ENCODE results near the gene MAP3K21.
A peak's percentile ranks its signal among the peaks of the same experiment; 100 is the strongest.

MAP3K21 gene

GRCh38 chr1:233327651-233328141 lies at the start of gene MAP3K21:
Gene MAP3K21, plus strand, starts transcription at chr1:233327724. Its CDS starts 305 bp downstream, at chr1:233328029.
- Histone ChIP-seq H3K27me3 (ENCODE audit: control insufficient read depth, insufficient read depth, low read length) (peaks cover 22% of the 10 kb centered on the region), H3K36me3 (ENCODE audit: control insufficient read depth, insufficient read depth, low read length) (no peaks in the 10 kb centered on the region), H3K4me1 (ENCODE audit: control insufficient read depth, insufficient read depth, low read length) (peaks cover 2% of the 10 kb centered on the region), H3K4me3 (ENCODE audit: low read depth, low read length) (peak within 1 kb of the TSS; percentile 47), H3K9me3 (ENCODE audit: control insufficient read depth, insufficient read depth, low read length) (no peaks in the 10 kb centered on the region), H3K9ac (ENCODE audit: low read depth, low read length) (no peak within 1 kb of the TSS)

- H3K27me3 ChIP-seq (ENCODE audit: control insufficient read depth, insufficient read depth, low read length): no peaks in the 10 kb centered on the region
- H3K4me3 ChIP-seq (ENCODE audit: low read depth, low read length): no peak overlapping the region
- no peak overlapping the region for H3K9ac ChIP-seq (ENCODE audit: low read depth, low read length)
- no peaks in the 10 kb centered on the region for H3K9me3 ChIP-seq (ENCODE audit: control insufficient read depth, insufficient read depth, low read length)
- H3K4me1 ChIP-seq (ENCODE audit: control insufficient read depth, insufficient read depth, low read length): no peaks in the 10 kb centered on the region
- no peaks in the 10 kb centered on the region for H3K36me3 ChIP-seq (ENCODE audit: control insufficient read depth, insufficient read depth, low read length)
Measured at GRCh38 chr1:233278631-233279030, 48.9 kb upstream of the MAP3K21 start.

DNA sequence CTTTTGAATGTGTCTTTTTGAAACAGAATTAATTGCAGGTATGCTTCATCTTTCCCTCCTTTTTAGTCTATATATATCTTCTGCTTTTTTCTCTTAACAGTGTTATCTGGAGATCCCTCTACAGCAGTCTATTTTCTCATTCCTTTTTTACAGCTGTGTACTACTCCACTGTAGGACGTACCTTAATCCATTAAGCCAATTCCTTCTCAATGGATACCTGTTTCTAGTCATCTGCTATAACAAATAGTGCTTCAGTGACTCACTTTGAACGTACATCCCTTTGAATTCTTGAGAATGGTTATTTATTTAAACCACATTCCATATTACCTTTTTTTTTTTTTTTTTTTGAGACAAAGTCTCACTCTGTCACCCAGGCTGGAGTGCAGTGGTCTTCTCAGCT lies 47.6 kb upstream of the MAP3K21 start:
- no peaks in the 10 kb centered on the region for H3K4me1 ChIP-seq (ENCODE audit: control insufficient read depth, insufficient read depth, low read length)

DNA sequence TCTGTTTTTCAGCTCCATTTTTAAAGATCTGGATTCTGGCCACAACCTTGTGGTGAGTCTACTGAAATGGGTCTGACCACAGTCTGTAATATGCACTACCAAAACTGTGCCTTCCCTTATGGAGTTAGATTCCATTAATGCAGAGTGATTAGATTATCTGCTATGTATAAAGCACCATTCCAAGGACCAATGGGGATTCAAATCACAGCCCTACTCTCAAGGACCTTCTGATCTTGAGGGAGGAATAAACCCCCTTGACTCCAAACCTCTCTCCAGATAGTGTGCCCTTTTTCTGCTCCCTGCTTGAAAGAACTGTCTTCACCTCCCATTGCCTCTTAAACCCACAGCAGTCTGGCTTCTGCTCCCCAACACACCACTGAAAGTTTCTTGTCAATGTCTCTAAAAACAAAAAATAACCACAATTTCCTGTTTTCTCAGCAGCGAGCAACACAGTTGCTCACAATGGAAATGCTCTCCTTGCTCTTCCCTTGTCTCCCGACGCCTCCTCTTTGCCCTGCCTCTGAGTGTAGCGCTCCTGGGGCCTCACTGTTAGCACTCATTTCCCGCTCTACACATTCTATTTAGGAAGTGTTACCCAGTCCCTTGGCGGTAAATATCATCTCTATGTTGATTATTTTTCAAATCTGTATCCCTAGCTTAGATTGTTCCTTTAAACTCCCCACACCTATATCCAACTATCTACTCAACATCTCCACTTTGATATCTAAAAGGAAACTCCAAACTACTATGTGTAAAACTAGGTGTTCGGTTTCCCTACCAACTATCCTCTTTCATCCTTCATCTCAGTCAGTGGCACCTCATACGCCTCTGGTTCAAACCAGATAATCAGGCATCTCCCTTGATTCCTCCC lies 45.6 kb upstream of the MAP3K21 start:
- no peak overlapping the region for H3K9ac ChIP-seq (ENCODE audit: low read depth, low read length)

More for the DNA sequence above, 47.6 kb upstream of the MAP3K21 start:
- Histone ChIP-seq H3K9ac (ENCODE audit: low read depth, low read length) (no peak overlapping the region), H3K27me3 (ENCODE audit: control insufficient read depth, insufficient read depth, low read length) (no peaks in the 10 kb centered on the region), H3K9me3 (ENCODE audit: control insufficient read depth, insufficient read depth, low read length) (no peaks in the 10 kb centered on the region), H3K36me3 (ENCODE audit: control insufficient read depth, insufficient read depth, low read length) (no peaks in the 10 kb centered on the region), H3K4me3 (ENCODE audit: low read depth, low read length) (no peak overlapping the region)

DNA sequence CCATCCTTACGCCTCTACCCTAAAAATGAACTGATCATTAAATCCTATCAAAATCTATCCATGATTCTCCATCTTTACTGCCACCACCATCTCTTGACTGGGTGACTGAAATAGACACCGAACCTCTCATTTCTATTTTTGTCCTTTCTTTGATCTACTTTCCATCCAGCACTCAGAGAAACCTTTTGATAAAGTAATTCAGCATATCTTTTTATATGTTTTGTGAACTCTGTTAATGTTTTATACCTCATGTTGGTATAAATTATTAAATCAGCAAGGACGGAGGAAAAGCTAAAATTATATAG lies 45.0 kb upstream of the MAP3K21 start:
- no peaks in the 10 kb centered on the region for H3K4me1 ChIP-seq (ENCODE audit: control insufficient read depth, insufficient read depth, low read length)
- no peak overlapping the region for H3K9ac ChIP-seq (ENCODE audit: low read depth, low read length)
- no peaks in the 10 kb centered on the region for H3K27me3 ChIP-seq (ENCODE audit: control insufficient read depth, insufficient read depth, low read length)
- H3K9me3 ChIP-seq (ENCODE audit: control insufficient read depth, insufficient read depth, low read length): no peaks in the 10 kb centered on the region
- no peak overlapping the region for H3K4me3 ChIP-seq (ENCODE audit: low read depth, low read length)
- no peaks in the 10 kb centered on the region for H3K36me3 ChIP-seq (ENCODE audit: control insufficient read depth, insufficient read depth, low read length)

More for the DNA sequence above, 45.6 kb upstream of the MAP3K21 start:
- Histone ChIP-seq H3K4me3 (ENCODE audit: low read depth, low read length) (no peak overlapping the region), H3K4me1 (ENCODE audit: control insufficient read depth, insufficient read depth, low read length) (no peaks in the 10 kb centered on the region), H3K36me3 (ENCODE audit: control insufficient read depth, insufficient read depth, low read length) (no peaks in the 10 kb centered on the region), H3K9me3 (ENCODE audit: control insufficient read depth, insufficient read depth, low read length) (no peaks in the 10 kb centered on the region), H3K27me3 (ENCODE audit: control insufficient read depth, insufficient read depth, low read length) (no peaks in the 10 kb centered on the region)

- Histone ChIP-seq H3K9ac (ENCODE audit: low read depth, low read length) (no peak overlapping the region), H3K4me1 (ENCODE audit: control insufficient read depth, insufficient read depth, low read length) (peaks cover 16% of the 10 kb centered on the region), H3K4me3 (ENCODE audit: low read depth, low read length) (no peak overlapping the region), H3K9me3 (ENCODE audit: control insufficient read depth, insufficient read depth, low read length) (no peaks in the 10 kb centered on the region), H3K27me3 (ENCODE audit: control insufficient read depth, insufficient read depth, low read length) (no peaks in the 10 kb centered on the region), H3K36me3 (ENCODE audit: control insufficient read depth, insufficient read depth, low read length) (no peaks in the 10 kb centered on the region)
Measured at GRCh38 chr1:233289676-233290075, 37.8 kb upstream of the MAP3K21 start.

DNA sequence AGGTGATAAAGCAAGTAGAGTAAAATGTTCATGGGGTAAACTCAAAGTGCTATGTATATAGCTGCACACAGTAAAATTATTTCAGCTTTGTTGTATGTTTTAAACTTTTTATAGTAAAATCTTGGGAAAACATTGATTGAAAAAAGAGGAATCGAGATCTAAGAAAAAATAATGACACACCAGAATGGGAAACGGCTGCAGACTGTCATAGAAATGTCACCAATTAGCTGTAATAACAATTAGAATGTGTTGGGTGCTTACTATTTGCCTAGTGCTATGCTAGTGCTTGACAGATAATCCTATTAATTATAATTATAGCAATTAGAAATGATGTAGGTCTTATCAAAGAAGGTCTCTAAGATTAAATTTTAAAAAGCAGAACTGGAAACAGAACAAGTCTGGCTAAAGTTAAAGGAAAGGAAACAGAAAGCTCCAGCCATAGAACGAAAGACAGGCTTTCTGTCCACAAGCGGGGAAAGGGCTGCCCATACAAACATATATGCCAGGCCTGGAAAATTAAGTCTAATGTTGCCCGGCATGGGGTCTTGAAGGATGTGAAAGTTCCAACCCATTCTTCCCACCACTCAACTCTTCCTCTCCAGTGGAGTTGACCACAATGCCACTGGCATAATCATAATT lies 37.0 kb upstream of the MAP3K21 start:
- H3K4me1 ChIP-seq (ENCODE audit: control insufficient read depth, insufficient read depth, low read length): peaks cover 16% of the 10 kb centered on the region
- H3K9me3 ChIP-seq (ENCODE audit: control insufficient read depth, insufficient read depth, low read length): no peaks in the 10 kb centered on the region
- H3K9ac ChIP-seq (ENCODE audit: low read depth, low read length): no peak overlapping the region
- no peak overlapping the region for H3K4me3 ChIP-seq (ENCODE audit: low read depth, low read length)
- H3K36me3 ChIP-seq (ENCODE audit: control insufficient read depth, insufficient read depth, low read length): no peaks in the 10 kb centered on the region
- H3K27me3 ChIP-seq (ENCODE audit: control insufficient read depth, insufficient read depth, low read length): no peaks in the 10 kb centered on the region

DNA sequence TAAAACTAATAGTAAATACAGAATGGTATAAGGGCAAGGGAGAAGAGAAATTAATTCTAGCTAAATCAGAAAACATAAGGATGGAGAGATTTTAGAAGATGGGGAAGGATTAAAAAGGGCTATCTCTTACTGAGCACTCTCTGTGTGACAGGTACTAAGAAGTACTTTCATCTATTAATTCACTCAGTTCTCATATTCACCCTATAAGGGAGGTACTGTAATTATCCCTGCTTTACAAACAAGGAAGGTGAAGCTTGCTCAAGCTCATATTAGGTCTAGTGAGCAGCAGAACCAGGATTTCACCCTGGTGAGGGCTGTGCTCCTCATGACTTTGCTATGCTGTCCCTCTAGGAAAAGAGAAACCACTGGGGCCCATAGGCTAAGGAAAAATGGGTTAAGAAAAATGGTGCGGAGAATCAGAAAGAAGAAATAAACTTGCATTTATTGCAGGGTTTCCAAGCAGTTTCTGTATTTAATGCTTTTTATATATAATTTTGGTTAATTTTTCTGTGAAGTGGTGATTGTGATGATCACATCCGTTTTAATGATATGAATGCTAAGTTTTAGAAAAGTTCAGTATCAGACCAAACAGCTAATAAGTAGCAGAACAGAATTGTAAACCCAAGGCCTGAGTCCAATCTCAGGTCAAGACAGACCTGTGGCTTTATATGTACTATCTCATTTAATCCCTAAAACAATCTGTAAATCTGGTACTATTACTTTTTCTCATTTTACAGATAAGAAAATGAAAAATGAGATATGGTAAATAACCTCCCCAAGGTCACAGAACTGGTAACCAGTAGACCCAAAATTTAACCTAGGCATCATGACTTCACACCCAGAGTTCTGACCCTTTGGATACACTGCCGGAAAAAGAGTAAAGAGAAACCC lies 33.7 kb upstream of the MAP3K21 start:
- H3K4me3 ChIP-seq (ENCODE audit: low read depth, low read length): peak overlapping the region; percentile 75
- peaks cover 16% of the 10 kb centered on the region for H3K4me1 ChIP-seq (ENCODE audit: control insufficient read depth, insufficient read depth, low read length)
- H3K9ac ChIP-seq (ENCODE audit: low read depth, low read length): no peak overlapping the region

GRCh38 chr1:233294913-233295236 lies 32.6 kb upstream of the MAP3K21 start:
- Histone ChIP-seq H3K9me3 (ENCODE audit: control insufficient read depth, insufficient read depth, low read length) (no peaks in the 10 kb centered on the region), H3K36me3 (ENCODE audit: control insufficient read depth, insufficient read depth, low read length) (no peaks in the 10 kb centered on the region), H3K9ac (ENCODE audit: low read depth, low read length) (peak overlapping the region; percentile 73), H3K27me3 (ENCODE audit: control insufficient read depth, insufficient read depth, low read length) (no peaks in the 10 kb centered on the region), H3K4me3 (ENCODE audit: low read depth, low read length) (peak overlapping the region; percentile 75), H3K4me1 (ENCODE audit: control insufficient read depth, insufficient read depth, low read length) (peaks cover 11% of the 10 kb centered on the region)

More for the DNA sequence above, 33.7 kb upstream of the MAP3K21 start:
- Histone ChIP-seq H3K27me3 (ENCODE audit: control insufficient read depth, insufficient read depth, low read length) (no peaks in the 10 kb centered on the region), H3K36me3 (ENCODE audit: control insufficient read depth, insufficient read depth, low read length) (no peaks in the 10 kb centered on the region), H3K9me3 (ENCODE audit: control insufficient read depth, insufficient read depth, low read length) (no peaks in the 10 kb centered on the region)

DNA sequence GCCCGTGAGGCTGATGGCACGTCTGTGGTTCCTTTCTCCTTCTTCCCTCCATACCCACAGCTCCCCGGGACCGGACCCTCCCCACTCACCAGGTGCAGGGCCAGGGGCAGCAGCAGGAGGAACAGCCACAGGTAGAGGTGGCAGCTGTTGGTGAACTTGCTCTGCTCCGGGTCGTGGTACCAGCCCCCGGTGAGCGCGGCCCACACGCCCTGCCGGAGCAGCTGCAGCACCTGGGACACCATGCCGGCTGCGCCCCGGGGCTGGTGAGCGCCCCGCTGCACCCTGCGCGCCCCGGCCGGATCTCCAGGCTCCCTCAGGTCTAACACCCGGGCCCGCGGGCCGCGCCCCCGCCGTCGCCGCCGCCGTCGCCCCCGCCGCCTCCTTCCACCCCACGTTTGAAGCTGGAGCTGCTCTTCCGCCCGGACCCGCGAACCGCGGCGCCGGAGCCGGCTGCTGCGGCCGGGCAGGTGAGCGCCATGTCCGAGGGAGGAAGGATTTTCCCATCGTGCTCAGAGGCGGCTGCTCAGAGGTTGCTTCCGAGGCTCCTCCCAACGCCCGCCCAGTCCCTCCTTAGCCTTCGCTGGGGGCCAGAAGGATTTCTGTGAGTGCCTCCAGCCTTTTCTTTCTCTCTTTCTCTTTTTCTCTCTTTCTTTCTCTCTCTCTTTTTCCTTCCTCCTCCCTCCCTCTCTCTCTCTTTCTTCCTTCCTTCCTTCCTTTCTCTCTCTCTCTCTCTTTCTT lies 32.1 kb upstream of the MAP3K21 start, which contains the start of gene PCNX2:
TSS of gene PCNX2 (minus strand) at position 489 of the 738 bp plus-strand sequence. CDS start at position 242, 247 bp downstream.
- peak within 1 kb of the TSS; percentile 75 for H3K4me3 ChIP-seq (ENCODE audit: low read depth, low read length)
- no peaks in the 10 kb centered on the region for H3K27me3 ChIP-seq (ENCODE audit: control insufficient read depth, insufficient read depth, low read length)
- peak within 1 kb of the TSS; percentile 73 for H3K9ac ChIP-seq (ENCODE audit: low read depth, low read length)
- no peaks in the 10 kb centered on the region for H3K9me3 ChIP-seq (ENCODE audit: control insufficient read depth, insufficient read depth, low read length)
- peaks cover 13% of the 10 kb centered on the region for H3K4me1 ChIP-seq (ENCODE audit: control insufficient read depth, insufficient read depth, low read length)
- no peaks in the 10 kb centered on the region for H3K36me3 ChIP-seq (ENCODE audit: control insufficient read depth, insufficient read depth, low read length)

- Histone ChIP-seq H3K4me3 (ENCODE audit: low read depth, low read length) (peak overlapping the region; percentile 18), H3K9ac (ENCODE audit: low read depth, low read length) (no peak overlapping the region), H3K27me3 (ENCODE audit: control insufficient read depth, insufficient read depth, low read length) (no peaks in the 10 kb centered on the region), H3K9me3 (ENCODE audit: control insufficient read depth, insufficient read depth, low read length) (no peaks in the 10 kb centered on the region), H3K4me1 (ENCODE audit: control insufficient read depth, insufficient read depth, low read length) (peaks cover 13% of the 10 kb centered on the region), H3K36me3 (ENCODE audit: control insufficient read depth, insufficient read depth, low read length) (no peaks in the 10 kb centered on the region)
Measured at GRCh38 chr1:233295975-233296322, 31.6 kb upstream of the MAP3K21 start.
